HG02588 (cell line): ENCODE measurements around the gene CTU2.

Experiments
- ATAC-seq: cut with Tn5 transposase; IDR thresholded peaks from one replicate; pipeline ENCODE4 v1.9.1; 2021; ENCODE audit warnings: mild to moderate bottlenecking, moderate library complexity; ENCODE audit not compliant: unreplicated experiment

Gene CTU2

GRCh38 chr16:88726408-88726749, 20.1 kb downstream of the CTU2 start:
- no peak for ATAC-seq

GRCh38 chr16:88726981-88727380, 20.7 kb downstream of the CTU2 start:
- no peak for ATAC-seq

- no peak for ATAC-seq
Observed at GRCh38 chr16:88727871-88728270, 21.6 kb downstream of the CTU2 start.

GRCh38 chr16:88730632-88731607, 24.6 kb downstream of the CTU2 start:
- no peak for ATAC-seq

- no peak for ATAC-seq
Observed at GRCh38 chr16:88731699-88732098, 25.4 kb downstream of the CTU2 start.

GRCh38 chr16:88732172-88732960, 26.1 kb downstream of the CTU2 start:
- no peak for ATAC-seq

- no peak for ATAC-seq
Observed at GRCh38 chr16:88732961-88733294, 26.6 kb downstream of the CTU2 start.

GRCh38 chr16:88733630-88734360, 27.5 kb downstream of the CTU2 start:
- no peak for ATAC-seq

GRCh38 chr16:88734361-88734728, 28.0 kb downstream of the CTU2 start:
- ATAC-seq, result no peak

- no peak for ATAC-seq
Observed at GRCh38 chr16:88735121-88735520, 28.8 kb downstream of the CTU2 start.

- ATAC-seq, result no peak
Observed at GRCh38 chr16:88735616-88736015, 29.3 kb downstream of the CTU2 start.

- ATAC-seq, result no peak
Observed at GRCh38 chr16:88736088-88736487, 29.8 kb downstream of the CTU2 start.

- no peak for ATAC-seq
Observed at GRCh38 chr16:88736496-88736895, 30.2 kb downstream of the CTU2 start.

- no peak for ATAC-seq
Observed at GRCh38 chr16:88737298-88738150, 31.2 kb downstream of the CTU2 start.

- no peak for ATAC-seq
Observed at GRCh38 chr16:88738151-88739084, 32.1 kb downstream of the CTU2 start.

- ATAC-seq, result no peak
Observed at GRCh38 chr16:88739139-88739976, 33.1 kb downstream of the CTU2 start.

- no peak for ATAC-seq
Observed at GRCh38 chr16:88739977-88740726, 33.8 kb downstream of the CTU2 start.

- no peak for ATAC-seq
Observed at GRCh38 chr16:88740727-88741055, 34.4 kb downstream of the CTU2 start.
